Neuronal stem cell (in vitro differentiated cells): ENCODE measurements around the gene PHLDB1.
"Not testable (repeated sequence)": the region's sequence is repeated elsewhere in the genome, so short reads cannot be mapped to it uniquely, and the experiment has no call there.

Experiments used
- DNase-seq: peaks from one replicate; pipeline ENCODE4 v3.0.0-alpha.2; 2013; ENCODE audit warnings: low spot score
- H2AFZ ChIP-seq: one replicate; pipeline ENCODE4 v1.6.1; 2013; ENCODE audit warnings: mild to moderate bottlenecking, low read length, inconsistent platforms
- H2AK5ac ChIP-seq: 2 replicates; pipeline ENCODE4 v1.6.1; 2013; ENCODE audit warnings: low read depth, mild to moderate bottlenecking, inconsistent platforms, low read length, moderate library complexity, mixed read lengths
- H2BK120ac ChIP-seq: 2 replicates; pipeline ENCODE4 v1.6.1; 2013; ENCODE audit warnings: low read depth, mild to moderate bottlenecking, inconsistent platforms, low read length, moderate library complexity, mixed read lengths
- H2BK12ac ChIP-seq: one replicate; pipeline ENCODE4 v1.6.1; 2013; ENCODE audit warnings: low read length, inconsistent platforms
- H2BK15ac ChIP-seq: 2 replicates; pipeline ENCODE4 v1.6.1; 2013; ENCODE audit warnings: mild to moderate bottlenecking, low read length, inconsistent platforms, mixed read lengths
- H2BK5ac ChIP-seq: one replicate; pipeline ENCODE4 v1.6.1; 2013; ENCODE audit warnings: inconsistent platforms, mild to moderate bottlenecking, low read length, moderate library complexity
- H3K14ac ChIP-seq: one replicate; pipeline ENCODE4 v1.6.1; 2013; ENCODE audit warnings: low read length, inconsistent platforms
- H3K18ac ChIP-seq: 2 replicates; pipeline ENCODE4 v1.6.1; 2013; ENCODE audit warnings: low read length, inconsistent platforms
- H3K23ac ChIP-seq: 2 replicates; pipeline ENCODE4 v1.6.1; 2013; ENCODE audit warnings: low read depth, mild to moderate bottlenecking, mixed read lengths, low read length, inconsistent platforms; ENCODE audit not compliant: poor library complexity
- H3K27ac ChIP-seq: replicated peaks from 3 replicates; pipeline ENCODE4 v1.5.1; 2013; ENCODE audit warnings: low read length, inconsistent platforms
- H3K27me3 ChIP-seq, 3 experiments: 2 replicates each; pipeline ENCODE4 v1.6.1; 2013; ENCODE audit warnings: low read length in 3 of 3, mild to moderate bottlenecking in 2 of 3, inconsistent platforms in 1 of 3, low read depth in 1 of 3, mixed read lengths in 1 of 3, moderate library complexity in 1 of 3; ENCODE audit not compliant: control insufficient read depth in 3 of 3, insufficient read depth in 3 of 3
- H3K36me3 ChIP-seq, 2 donors: replicated peaks in 1 of 2; 2 replicates each; pipeline ENCODE4 v1.6.1; 2013; ENCODE audit warnings: low read length in 2 of 2; ENCODE audit not compliant: control insufficient read depth in 2 of 2, insufficient read depth in 2 of 2
- H3K4ac ChIP-seq: 2 replicates; pipeline ENCODE4 v1.6.1; 2013; ENCODE audit warnings: inconsistent platforms, mild to moderate bottlenecking, low read length, moderate library complexity
- H3K4me1 ChIP-seq, 2 donors: 1 replicate in 1 of 2; 2 replicates in 1 of 2; pipeline ENCODE4 v1.6.1; 2013; ENCODE audit warnings: low read length in 2 of 2, low read depth in 1 of 2; ENCODE audit not compliant: control insufficient read depth in 2 of 2, insufficient read depth in 1 of 2
- H3K4me2 ChIP-seq: one replicate; pipeline ENCODE4 v1.6.1; 2013; ENCODE audit warnings: mild to moderate bottlenecking, low read length, inconsistent platforms; ENCODE audit not compliant: insufficient read depth, poor library complexity, severe bottlenecking
- H3K4me3 ChIP-seq, 2 donors: 2 replicates each; pipeline ENCODE4 v1.5.1; 2013; ENCODE audit warnings: low read length in 2 of 2, mild to moderate bottlenecking in 2 of 2, inconsistent platforms in 1 of 2, moderate library complexity in 1 of 2
- H3K79me1 ChIP-seq: one replicate; pipeline ENCODE4 v1.6.1; 2013; ENCODE audit warnings: low read depth, mild to moderate bottlenecking, inconsistent platforms, low read length, moderate library complexity
- H3K9ac ChIP-seq: one replicate; pipeline ENCODE4 v1.6.1; 2013; ENCODE audit warnings: mild to moderate bottlenecking, low read depth, low read length, inconsistent platforms; ENCODE audit not compliant: poor library complexity
- H3K9me3 ChIP-seq, 2 donors: replicated peaks in 1 of 2; 2 replicates each; pipeline versions ENCODE3 to v1.6.1; 2013; ENCODE audit warnings: low read length in 2 of 2, mild to moderate bottlenecking in 2 of 2, inconsistent platforms in 1 of 2, low read depth in 1 of 2, mixed read lengths in 1 of 2, moderate library complexity in 1 of 2; ENCODE audit not compliant: control insufficient read depth in 2 of 2, insufficient read depth in 1 of 2
- H4K8ac ChIP-seq: one replicate; pipeline ENCODE4 v1.6.1; 2013; ENCODE audit warnings: low read depth, mild to moderate bottlenecking, inconsistent platforms, low read length, moderate library complexity
- H4K91ac ChIP-seq: one replicate; pipeline ENCODE4 v1.6.1; 2013; ENCODE audit warnings: low read length, low read depth, mild to moderate bottlenecking, inconsistent platforms; ENCODE audit not compliant: poor library complexity
- WGBS, 2 donors: extraction: QIAGEN DNeasy Blood & Tissue Kit; methylation state at CpG; one replicate each; pipeline ENCODE4 v1.1.7; 2013; ENCODE audit warnings: missing lambda C conversion rate in 2 of 2, mixed read lengths in 1 of 2; ENCODE audit not compliant: insufficient read length in 2 of 2, insufficient replicate concordance in 1 of 2; ENCODE audit errors: extremely low coverage in 2 of 2; 5-methylcytosine and 5-hydroxymethylcytosine counted together

PHLDB1 gene

DNA sequence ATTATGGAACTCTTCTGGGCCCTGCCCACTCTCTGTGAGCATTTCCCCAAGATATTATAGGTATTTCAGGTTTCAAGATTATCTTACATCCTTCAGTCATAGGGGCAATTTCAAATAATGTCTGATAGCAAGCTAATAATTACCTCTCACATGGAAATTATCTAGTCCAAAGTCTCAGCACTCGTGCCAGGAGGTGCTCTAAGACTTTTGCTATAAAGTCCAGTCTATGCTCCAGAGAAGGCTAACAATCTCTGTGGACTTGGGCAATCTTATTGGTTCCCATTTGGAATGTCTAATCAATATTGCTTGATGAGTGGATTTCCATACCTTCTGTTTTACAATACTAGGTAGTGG lies 66.6 kb downstream of the PHLDB1 start:
- peaks cover 4 to 17% of the 10 kb centered on the region in 2 donors for H3K9me3 ChIP-seq
- no peaks in the 10 kb centered on the region for H3K27me3 ChIP-seq
- no peak overlapping the region for H3K9ac ChIP-seq
- no peak overlapping the region for H3K4me2 ChIP-seq
- no peaks in the 10 kb centered on the region for H3K36me3 ChIP-seq
- no peak overlapping the region for H2AK5ac ChIP-seq
- no peak overlapping the region for H2BK5ac ChIP-seq
- no peaks in the 10 kb centered on the region for H3K4me1 ChIP-seq
- no peak overlapping the region for H3K4ac ChIP-seq
- no peak overlapping the region for H2BK15ac ChIP-seq
- no peak overlapping the region for H3K18ac ChIP-seq
- no peak overlapping the region for H3K14ac ChIP-seq
- no peak overlapping the region for H3K27ac ChIP-seq
- no peak overlapping the region for H3K4me3 ChIP-seq
- DNase-seq: no peak
- H4K8ac ChIP-seq: no peak overlapping the region
- no peaks in the 10 kb centered on the region for H3K79me1 ChIP-seq
- no peak overlapping the region for H2BK12ac ChIP-seq
- no peak overlapping the region for H4K91ac ChIP-seq
- H2AFZ ChIP-seq: no peak overlapping the region
- WGBS, 2 donors: no CpG with 5 or more reads among the region's 1 CpG
- H3K23ac ChIP-seq: no peak overlapping the region
- H2BK120ac ChIP-seq: no peak overlapping the region

DNA sequence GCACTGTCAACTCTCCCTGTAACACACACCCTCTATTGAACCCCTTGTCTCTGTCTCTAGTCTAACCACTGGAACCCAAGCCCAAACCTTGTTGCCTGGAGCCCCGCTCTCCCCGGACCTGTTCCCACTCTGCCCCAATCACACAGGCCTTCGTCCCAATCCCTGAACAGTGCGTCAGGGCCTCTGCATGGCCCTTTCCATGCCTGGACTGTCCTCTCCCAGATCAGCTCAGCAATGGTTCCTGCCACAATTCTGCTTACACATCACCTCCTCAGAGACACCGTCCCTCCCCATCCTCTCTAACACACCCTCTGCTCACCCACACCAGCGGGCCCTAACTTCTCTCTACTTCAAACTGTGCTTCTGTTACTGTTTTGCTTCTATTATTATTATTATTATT lies 70.6 kb downstream of the PHLDB1 start:
- no peak overlapping the region for H2BK120ac ChIP-seq
- H2AFZ ChIP-seq: no peak overlapping the region
- H2AK5ac ChIP-seq: no peak overlapping the region
- no CpG with 5 or more reads among the region's 6 CpGs for WGBS, 2 donors
- no peaks in the 10 kb centered on the region for H3K4me1 ChIP-seq
- H2BK15ac ChIP-seq: no peak overlapping the region
- peaks cover 4 to 8% of the 10 kb centered on the region in 2 donors for H3K9me3 ChIP-seq
- no peaks in the 10 kb centered on the region for H3K36me3 ChIP-seq
- no peak overlapping the region for H3K23ac ChIP-seq
- H4K8ac ChIP-seq: no peak overlapping the region
- H3K79me1 ChIP-seq: no peaks in the 10 kb centered on the region
- no peak overlapping the region for H3K14ac ChIP-seq
- H4K91ac ChIP-seq: no peak overlapping the region
- no peak overlapping the region for H3K4me3 ChIP-seq
- no peak overlapping the region for H3K4me2 ChIP-seq
- peaks cover 0 to 3% (median 0%) of the 10 kb centered on the region in 3 experiments for H3K27me3 ChIP-seq
- no peak overlapping the region for H3K9ac ChIP-seq
- H3K27ac ChIP-seq: no peak overlapping the region
- no peak overlapping the region for H2BK5ac ChIP-seq
- no peak for DNase-seq
- no peak overlapping the region for H3K4ac ChIP-seq
- no peak overlapping the region for H2BK12ac ChIP-seq
- H3K18ac ChIP-seq: no peak overlapping the region

DNA sequence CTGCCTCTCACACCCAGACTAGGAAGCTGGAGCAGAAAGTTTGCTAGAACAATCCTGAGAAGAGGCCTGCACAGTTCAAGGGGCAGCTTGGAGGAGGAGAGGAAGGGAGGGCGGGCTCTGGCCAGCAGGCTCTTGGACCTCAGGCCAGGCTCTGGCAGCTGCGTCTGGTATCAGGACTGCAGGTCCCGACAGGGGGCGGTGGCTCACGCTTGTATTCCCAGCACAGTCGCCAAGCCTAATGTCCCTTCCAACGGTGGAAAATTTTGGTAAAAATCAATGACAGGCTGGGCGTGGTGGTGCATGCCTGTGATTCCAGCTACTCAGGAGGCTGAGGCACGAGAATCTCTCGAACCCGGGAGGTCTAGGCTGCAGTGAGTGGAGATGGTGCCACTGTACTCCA lies 71.5 kb downstream of the PHLDB1 start:
- not testable (repeated sequence) for H3K27ac ChIP-seq, H2BK5ac ChIP-seq, H3K9me3 ChIP-seq, H3K4me2 ChIP-seq, H3K4me1 ChIP-seq, H2BK120ac ChIP-seq, H3K79me1 ChIP-seq, H3K4ac ChIP-seq, H2BK15ac ChIP-seq, DNase-seq, H2BK12ac ChIP-seq, H3K14ac ChIP-seq, H2AK5ac ChIP-seq, H3K27me3 ChIP-seq, H3K23ac ChIP-seq, H3K4me3 ChIP-seq, H4K8ac ChIP-seq, H4K91ac ChIP-seq, H3K36me3 ChIP-seq, H3K9ac ChIP-seq
- H2AFZ ChIP-seq: peak overlapping the region; percentile 55
- no CpG with 5 or more reads among the region's 11 CpGs for WGBS, 2 donors
- H3K18ac ChIP-seq: peak overlapping the region; percentile 33

- no peak within 1 kb of the TSS for H2BK120ac ChIP-seq
- WGBS, 2 donors: no CpG with 5 or more reads among the region's 5 CpGs
- H2AK5ac ChIP-seq: peak within 1 kb of the TSS; percentile 16
- no peak within 1 kb of the TSS for H2BK5ac ChIP-seq
- H4K8ac ChIP-seq: no peak within 1 kb of the TSS
- no peak within 1 kb of the TSS for H3K4me2 ChIP-seq
- no peaks in the 10 kb centered on the region for H3K79me1 ChIP-seq
- H2AFZ ChIP-seq: peak within 1 kb of the TSS; percentile 55
- H3K4ac ChIP-seq: no peak within 1 kb of the TSS
- peak within 1 kb of the TSS; percentile 65 for H3K18ac ChIP-seq
- no peak within 1 kb of the TSS for H3K4me3 ChIP-seq
- H3K9ac ChIP-seq: no peak within 1 kb of the TSS
- no peak for DNase-seq
- H3K36me3 ChIP-seq: no peaks in the 10 kb centered on the region
- peak within 1 kb of the TSS; percentile 19 for H2BK15ac ChIP-seq
- H3K23ac ChIP-seq: no peak within 1 kb of the TSS
- H3K14ac ChIP-seq: no peak within 1 kb of the TSS
- H3K4me1 ChIP-seq: no peaks in the 10 kb centered on the region
- no peak within 1 kb of the TSS for H3K27ac ChIP-seq
- H2BK12ac ChIP-seq: peak within 1 kb of the TSS; percentile 60
- H3K27me3 ChIP-seq: peaks cover 0 to 3% (median 0%) of the 10 kb centered on the region in 3 experiments
- peaks cover 4 to 8% of the 10 kb centered on the region in 2 donors for H3K9me3 ChIP-seq
- H4K91ac ChIP-seq: no peak within 1 kb of the TSS
These were observed 72.1 kb downstream of the PHLDB1 start, which contains the start of gene TREH for GRCh38 chr11:118679483-118679882. Gene TREH (minus strand): TSS chr11:118679650. CDS start chr11:118679627, 23 bp downstream.
